K562 (cell line): Measurements from ENCODE around the gene GABRD.

Experiments used
- POLR2A ChIP-seq: fragments of 450-650 bp; conservative IDR thresholded peaks from 2 replicates; pipeline ENCODE4 v1.6.1; 2016
- SREBF2 ChIP-seq: sonication (generic); formaldehyde crosslinking; IDR thresholded peaks from 2 replicates; pipeline ENCODE4 v1.4.0; 2020; ENCODE audit warnings: mild to moderate bottlenecking, missing genetic modification reagents
- TF ChIP-seq, protein P1 (sequence below): fragments of 200-800 bp; sonication (Bioruptor generic); IDR thresholded peaks from 2 replicates; pipeline ENCODE4 v1.6.1; 2017; ENCODE audit warnings: missing genetic modification characterization, missing compliant biosample characterization

DNA sequence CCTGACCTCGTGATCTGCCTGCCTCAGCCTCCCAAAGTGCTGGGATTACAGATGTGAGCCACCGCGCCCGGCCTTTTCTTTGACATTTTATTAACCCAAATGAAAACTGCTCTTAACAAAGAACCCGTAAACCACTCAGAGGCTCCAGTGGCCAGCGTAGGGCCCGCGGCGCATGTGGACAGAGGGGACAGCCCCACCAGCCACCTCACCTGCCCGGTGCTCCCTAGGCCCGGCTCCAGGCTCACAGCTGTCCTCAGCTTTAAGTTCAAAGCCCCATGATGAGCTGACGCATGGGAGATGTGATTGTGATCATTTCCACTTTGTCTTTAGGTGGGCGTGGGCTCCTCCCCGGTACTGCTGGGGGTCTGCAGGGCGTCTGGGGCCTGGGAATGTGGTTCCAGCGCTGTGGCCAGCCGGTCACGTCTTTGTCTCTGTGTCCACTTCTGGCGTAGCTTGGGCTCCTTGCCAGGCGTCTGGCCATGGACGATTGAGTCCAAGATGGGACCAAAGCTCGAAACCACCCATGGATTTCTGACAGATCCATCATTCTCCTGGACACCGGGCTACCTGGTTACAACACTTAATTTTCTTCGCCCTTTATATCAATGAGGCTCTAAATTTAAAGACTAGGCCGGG lies 37.9 kb downstream of the GABRD start:
- TF ChIP-seq, protein P1, sequence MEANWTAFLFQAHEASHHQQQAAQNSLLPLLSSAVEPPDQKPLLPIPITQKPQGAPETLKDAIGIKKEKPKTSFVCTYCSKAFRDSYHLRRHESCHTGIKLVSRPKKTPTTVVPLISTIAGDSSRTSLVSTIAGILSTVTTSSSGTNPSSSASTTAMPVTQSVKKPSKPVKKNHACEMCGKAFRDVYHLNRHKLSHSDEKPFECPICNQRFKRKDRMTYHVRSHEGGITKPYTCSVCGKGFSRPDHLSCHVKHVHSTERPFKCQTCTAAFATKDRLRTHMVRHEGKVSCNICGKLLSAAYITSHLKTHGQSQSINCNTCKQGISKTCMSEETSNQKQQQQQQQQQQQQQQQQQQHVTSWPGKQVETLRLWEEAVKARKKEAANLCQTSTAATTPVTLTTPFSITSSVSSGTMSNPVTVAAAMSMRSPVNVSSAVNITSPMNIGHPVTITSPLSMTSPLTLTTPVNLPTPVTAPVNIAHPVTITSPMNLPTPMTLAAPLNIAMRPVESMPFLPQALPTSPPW (CRISPR knock-in tag): no peak
- TF ChIP-seq SREBF2 (CRISPR knock-in tag) (no peak), POLR2A (no peak)
